VCaP (cell line): ENCODE measurements around the gene ARMH3.

ENCODE experiments used
- H3K27ac ChIP-seq: fragments of 450-650 bp; 2 replicates; pipeline ENCODE4 v1.5.1; 2017
- TF ChIP-seq, protein P1 (sequence below): fragments of 450-650 bp; conservative IDR thresholded peaks from 2 replicates; pipeline ENCODE4 v1.5.1; 2017; ENCODE audit warnings: mild to moderate bottlenecking, moderate library complexity

The ARMH3 gene

DNA sequence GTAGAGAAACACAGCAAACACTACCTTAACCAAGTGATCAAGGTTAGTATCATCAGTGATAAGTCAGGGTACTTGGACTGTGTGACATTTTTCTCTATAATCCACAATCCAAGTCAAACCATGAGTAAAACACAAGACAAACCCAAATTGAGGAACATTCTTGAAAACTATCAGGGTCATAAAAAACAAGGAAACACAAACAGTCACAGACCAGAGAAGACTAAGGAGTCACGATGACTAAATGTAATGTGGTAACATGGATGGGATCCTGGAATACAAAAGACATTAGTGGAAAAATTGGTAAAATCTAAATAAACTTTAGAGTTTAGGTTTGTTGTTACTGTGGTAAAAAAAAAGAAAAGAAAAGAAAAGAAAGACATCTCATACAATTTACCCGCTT lies 103.8 kb downstream of the ARMH3 start:
- TF ChIP-seq, protein P1, sequence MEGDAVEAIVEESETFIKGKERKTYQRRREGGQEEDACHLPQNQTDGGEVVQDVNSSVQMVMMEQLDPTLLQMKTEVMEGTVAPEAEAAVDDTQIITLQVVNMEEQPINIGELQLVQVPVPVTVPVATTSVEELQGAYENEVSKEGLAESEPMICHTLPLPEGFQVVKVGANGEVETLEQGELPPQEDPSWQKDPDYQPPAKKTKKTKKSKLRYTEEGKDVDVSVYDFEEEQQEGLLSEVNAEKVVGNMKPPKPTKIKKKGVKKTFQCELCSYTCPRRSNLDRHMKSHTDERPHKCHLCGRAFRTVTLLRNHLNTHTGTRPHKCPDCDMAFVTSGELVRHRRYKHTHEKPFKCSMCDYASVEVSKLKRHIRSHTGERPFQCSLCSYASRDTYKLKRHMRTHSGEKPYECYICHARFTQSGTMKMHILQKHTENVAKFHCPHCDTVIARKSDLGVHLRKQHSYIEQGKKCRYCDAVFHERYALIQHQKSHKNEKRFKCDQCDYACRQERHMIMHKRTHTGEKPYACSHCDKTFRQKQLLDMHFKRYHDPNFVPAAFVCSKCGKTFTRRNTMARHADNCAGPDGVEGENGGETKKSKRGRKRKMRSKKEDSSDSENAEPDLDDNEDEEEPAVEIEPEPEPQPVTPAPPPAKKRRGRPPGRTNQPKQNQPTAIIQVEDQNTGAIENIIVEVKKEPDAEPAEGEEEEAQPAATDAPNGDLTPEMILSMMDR, result no peak
- H3K27ac ChIP-seq, result no peak overlapping the region

DNA sequence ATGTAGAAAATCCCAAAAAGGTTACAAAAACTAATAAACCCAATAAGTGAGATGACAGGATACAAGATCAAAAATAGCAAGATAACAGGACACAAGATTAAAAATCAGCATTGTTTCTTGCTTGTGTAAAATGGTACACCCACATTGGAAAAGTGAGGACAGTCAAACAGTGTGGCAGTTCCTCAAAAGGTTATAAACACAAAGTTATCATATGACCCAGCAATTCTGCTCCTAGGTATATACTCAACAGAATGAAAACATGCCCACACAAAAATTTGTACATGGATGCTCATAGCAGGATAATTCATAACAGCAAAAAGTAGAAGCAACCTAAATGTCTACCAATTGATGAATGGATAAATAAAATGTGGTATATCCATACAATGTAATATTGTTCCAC lies 105.8 kb downstream of the ARMH3 start:
- TF ChIP-seq, protein P1, result no peak
- no peak overlapping the region for H3K27ac ChIP-seq

DNA sequence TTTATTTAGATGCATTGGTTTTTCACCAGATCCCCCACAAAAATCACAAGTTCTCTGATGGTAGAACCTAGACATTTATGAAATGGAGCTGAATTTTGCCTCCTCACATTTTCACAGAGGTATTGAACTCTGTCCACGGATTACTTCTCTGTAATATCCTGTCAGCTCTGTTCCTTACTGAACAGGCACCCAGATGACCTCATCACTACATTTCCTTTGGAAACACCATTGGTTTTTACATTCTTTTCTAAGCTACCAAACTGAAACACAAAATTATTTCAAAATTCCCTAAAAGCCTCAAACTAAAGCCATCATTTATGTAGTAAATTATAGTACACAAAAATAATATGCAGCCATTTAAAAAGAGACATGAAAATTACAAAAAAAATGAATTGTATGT lies 114.1 kb downstream of the ARMH3 start:
- no peak overlapping the region for H3K27ac ChIP-seq
- TF ChIP-seq, protein P1, result no peak

DNA sequence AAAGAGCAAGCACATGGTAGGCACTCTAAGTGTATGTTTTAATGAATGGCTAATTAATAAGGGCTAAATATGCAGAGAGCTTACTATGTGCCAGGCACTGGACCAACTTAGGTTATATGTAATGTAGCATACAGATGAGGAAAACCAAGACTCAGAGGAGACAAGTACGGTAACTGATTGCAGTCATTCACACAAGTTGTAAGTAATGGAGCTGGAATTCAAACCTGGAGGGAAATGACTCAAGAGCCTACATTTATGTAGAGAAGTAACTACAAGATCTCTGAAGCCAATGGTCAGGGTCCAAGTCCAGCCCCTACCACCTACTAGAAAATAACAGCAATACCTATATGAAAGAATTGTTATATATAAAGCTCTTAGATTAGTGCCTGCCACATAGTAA lies 115.1 kb downstream of the ARMH3 start:
- TF ChIP-seq, protein P1, result no peak

DNA sequence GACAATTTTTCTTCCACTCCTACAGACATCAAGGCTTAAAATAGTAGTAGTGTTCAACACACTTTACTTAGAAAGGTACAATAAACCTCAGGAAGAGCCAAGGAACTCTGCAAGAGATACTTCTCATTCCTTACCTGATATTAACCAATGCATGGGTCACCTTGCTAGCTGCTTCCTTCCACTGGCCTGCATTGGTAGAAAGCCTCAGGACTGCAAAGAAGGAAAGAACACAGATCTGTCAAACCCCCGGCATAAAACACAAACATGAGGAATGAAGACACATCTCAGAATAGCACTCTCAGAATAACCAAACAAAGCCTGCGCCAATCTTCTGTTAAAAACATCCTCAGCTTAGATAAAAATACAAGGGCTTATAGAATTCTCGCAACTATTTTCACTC lies 116.2 kb downstream of the ARMH3 start:
- TF ChIP-seq, protein P1, result no peak
- no peak overlapping the region for H3K27ac ChIP-seq

More for the DNA sequence above, 115.1 kb downstream of the ARMH3 start:
- H3K27ac ChIP-seq, result no peak overlapping the region

DNA sequence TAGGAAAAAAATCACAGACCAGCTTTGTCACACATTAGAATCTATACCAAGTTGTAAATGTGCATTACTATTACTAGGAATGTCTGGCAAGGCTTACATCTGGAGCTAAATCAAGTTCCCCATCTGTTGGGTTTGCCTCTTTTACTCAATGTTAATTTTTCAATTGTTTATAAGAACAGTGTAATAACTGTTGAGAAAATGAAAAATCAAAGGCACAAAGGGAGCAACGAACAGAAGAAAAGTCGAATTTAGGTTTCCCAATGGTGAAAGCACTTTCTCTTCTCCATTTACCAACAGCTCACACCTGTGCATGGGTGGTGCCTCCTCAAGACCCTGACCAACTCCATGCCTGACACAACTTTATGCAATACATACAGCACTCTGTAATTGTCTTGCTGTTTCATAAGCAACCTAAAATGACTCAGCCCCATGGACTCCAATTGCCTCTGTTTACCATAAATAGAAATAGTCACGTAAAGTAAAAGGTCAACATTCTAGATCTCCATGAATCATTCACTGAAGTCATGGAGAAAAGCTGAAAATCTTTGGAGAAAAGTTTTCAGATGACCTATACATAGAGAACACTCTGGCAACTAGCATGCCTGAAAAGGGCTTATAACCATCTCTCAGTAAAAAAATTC lies 116.8 kb downstream of the ARMH3 start:
- TF ChIP-seq, protein P1, result no peak
- H3K27ac ChIP-seq, result no peak overlapping the region

DNA sequence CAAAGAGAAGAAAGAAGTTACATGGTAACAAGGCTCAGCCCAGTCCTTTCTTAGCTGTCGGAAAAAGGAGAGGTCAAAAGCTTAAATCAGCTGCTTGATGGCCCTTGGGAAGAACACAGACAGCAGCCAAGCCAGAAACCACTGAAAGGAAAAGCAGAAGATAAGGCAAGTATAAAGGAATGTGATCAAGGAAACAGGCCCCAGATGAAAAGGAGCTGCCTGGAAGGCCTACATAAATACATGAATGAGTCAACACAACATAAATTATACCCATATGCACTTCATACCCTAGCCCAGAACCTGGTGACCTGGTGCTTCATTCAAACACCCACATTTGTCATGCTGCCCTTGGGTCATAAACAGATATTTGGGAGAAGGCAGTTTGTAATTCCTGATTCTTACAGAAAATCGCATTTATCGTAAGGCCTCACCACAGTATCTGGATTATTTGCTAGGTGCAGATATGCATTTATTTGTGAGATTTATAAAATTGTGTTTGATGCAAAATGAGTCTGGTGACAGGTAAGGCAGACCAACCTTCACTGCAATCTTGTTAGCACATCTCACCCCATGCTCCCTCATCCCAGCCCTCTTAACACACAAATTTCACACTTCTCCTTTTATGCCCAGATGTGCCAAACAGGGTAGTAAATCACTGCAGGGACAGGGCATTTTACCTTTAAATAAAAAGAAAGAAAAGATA lies 117.5 kb downstream of the ARMH3 start:
- TF ChIP-seq, protein P1, result no peak

More for the DNA sequence above, 117.5 kb downstream of the ARMH3 start:
- H3K27ac ChIP-seq, result no peak overlapping the region
